Measurements from ENCODE around the gene CDR2.

- TF ChIP-seq EZH2 (IDR thresholded peaks at IDR 0.05) = no peak
- TF ChIP-seq POLR2AphosphoS5 (IDR thresholded peaks at IDR 0.05; ENCODE audit: borderline replicate concordance, low read depth, low read length) = no peak
Observed at GRCh38 chr16:22318690-22319358, 55.6 kb downstream of the CDR2 start.

Measured in SK-N-MC (cell line).